ENCODE results near the gene ARHGAP24. TPM values are rescaled to one million over a fixed set of nuclear protein-coding genes. Genes with fewer than 3 reads are reported as not detected.

ARHGAP24 gene
- total RNA-seq, 3 donors from 2014 or later: 5.2 to 11.6 (median 6.7) TPM

- no peak for TF ChIP-seq CTCF (IDR thresholded peaks at IDR 0.05)
- intact Hi-C loops (cut with DNase I, micrococcal nuclease): loop anchor here in 1 of 2 donors (5.0 kb wide), 1 partner anchor 247 kb away; no protein-coding TSS in a partner anchor
- H3K9me3 ChIP-seq: no peaks in the 10 kb centered on the region
- DNase-seq (peak in 1 of 3 donors; percentile 56), ATAC-seq (peak; percentile 38)
- H3K4me1 ChIP-seq (ENCODE audit: low read depth): no peaks in the 10 kb centered on the region
- H3K4me3 ChIP-seq: no peak overlapping the region
- no peaks in the 10 kb centered on the region for H3K36me3 ChIP-seq (ENCODE audit: low read depth)
Measured at GRCh38 chr4:86043755-86044592, 569.0 kb downstream of the ARHGAP24 start.

- intact Hi-C loops (cut with DNase I, micrococcal nuclease): loop anchor here in 1 of 2 donors (5.0 kb wide), 1 partner anchor 247 kb away; no protein-coding TSS in a partner anchor
- ATAC-seq (no peak), DNase-seq (no peak)
- TF ChIP-seq CTCF (IDR thresholded peaks at IDR 0.05): no peak
- no peaks in the 10 kb centered on the region for H3K36me3 ChIP-seq (ENCODE audit: low read depth)
- no peaks in the 10 kb centered on the region for H3K9me3 ChIP-seq
- H3K4me1 ChIP-seq (ENCODE audit: low read depth): no peaks in the 10 kb centered on the region
- H3K4me3 ChIP-seq: no peak overlapping the region
Measured at GRCh38 chr4:86044593-86044985, 569.6 kb downstream of the ARHGAP24 start.

- H3K4me3 ChIP-seq: no peak overlapping the region
- no peaks in the 10 kb centered on the region for H3K9me3 ChIP-seq
- no peaks in the 10 kb centered on the region for H3K4me1 ChIP-seq (ENCODE audit: low read depth)
- intact Hi-C loops (cut with DNase I, micrococcal nuclease): no loop called here
- DNase-seq (no peak), ATAC-seq (no peak)
- no peak for TF ChIP-seq CTCF (IDR thresholded peaks at IDR 0.05)
- H3K36me3 ChIP-seq (ENCODE audit: low read depth): no peaks in the 10 kb centered on the region
Measured at GRCh38 chr4:86048426-86048825, 573.5 kb downstream of the ARHGAP24 start.

- no peaks in the 10 kb centered on the region for H3K4me1 ChIP-seq (ENCODE audit: low read depth)
- no peak overlapping the region for H3K4me3 ChIP-seq
- ATAC-seq: no peak
- intact Hi-C loops (cut with DNase I, micrococcal nuclease): no loop called here
- no peaks in the 10 kb centered on the region for H3K9me3 ChIP-seq
- no peaks in the 10 kb centered on the region for H3K36me3 ChIP-seq (ENCODE audit: low read depth)
- TF ChIP-seq CTCF (IDR thresholded peaks at IDR 0.05): no peak
- no peak for DNase-seq
Measured at GRCh38 chr4:86050496-86050895, 575.5 kb downstream of the ARHGAP24 start.

Small RNA genes lying within 50 kb of the gene (microRNA-seq; reads per million reads assigned to microRNA genes)
- gene MIR4451: not detected
